HEK293 (cell line): Measurements from ENCODE around the gene XYLT2.

Source experiments
- KLF16 ChIP-seq: fragments of 450-650 bp; formaldehyde crosslinking; IDR thresholded peaks from 2 replicates; pipeline ENCODE4 v1.5.1; 2017; ENCODE audit warnings: missing biosample characterization, missing genetic modification characterization
- MEIS1 ChIP-seq: sonication (generic); formaldehyde crosslinking; IDR thresholded peaks from 2 replicates; pipeline ENCODE4 v1.8.1; 2022; ENCODE audit warnings: missing genetic modification reagents, mild to moderate bottlenecking, borderline replicate concordance
- YY1 ChIP-seq: fragments of 450-650 bp; formaldehyde crosslinking; IDR thresholded peaks from 2 replicates; pipeline ENCODE4 v1.5.1; 2018; ENCODE audit warnings: missing biosample characterization, missing genetic modification characterization
- ZEB2 ChIP-seq: fragments of 450-650 bp; formaldehyde crosslinking; IDR thresholded peaks from 2 replicates; pipeline ENCODE4 v1.5.1; 2016; ENCODE audit warnings: missing biosample characterization, missing genetic modification characterization
- ZNF10 ChIP-seq: fragments of 450-650 bp; formaldehyde crosslinking; IDR thresholded peaks from 2 replicates; pipeline ENCODE4 v1.5.1; 2017; ENCODE audit warnings: missing biosample characterization, missing genetic modification characterization
- ZNF146 ChIP-seq: fragments of 450-650 bp; formaldehyde crosslinking; IDR thresholded peaks from 2 replicates; pipeline ENCODE4 v1.5.1; 2016; ENCODE audit warnings: missing biosample characterization, missing genetic modification characterization
- ZNF48 ChIP-seq: fragments of 450-650 bp; formaldehyde crosslinking; IDR thresholded peaks from 2 replicates; pipeline ENCODE4 v1.5.1; 2016; ENCODE audit warnings: missing biosample characterization, missing genetic modification characterization
- ZNF830 ChIP-seq: fragments of 450-650 bp; IDR thresholded peaks from 2 replicates; pipeline ENCODE4 v1.5.0; 2018; ENCODE audit warnings: missing biosample characterization, missing genetic modification characterization, low read depth, mild to moderate bottlenecking, moderate library complexity
- ZNF837 ChIP-seq: fragments of 450-650 bp; formaldehyde crosslinking; IDR thresholded peaks from 2 replicates; pipeline ENCODE4 v1.5.1; 2016; ENCODE audit warnings: missing biosample characterization, missing genetic modification characterization
- TF ChIP-seq, protein P1 (sequence below): fragments of 450-650 bp; formaldehyde crosslinking; IDR thresholded peaks from 2 replicates; pipeline ENCODE4 v1.5.1; 2016; ENCODE audit warnings: missing biosample characterization, missing genetic modification characterization
- TF ChIP-seq, protein P2 (sequence below): fragments of 450-650 bp; formaldehyde crosslinking; IDR thresholded peaks from 2 replicates; pipeline ENCODE4 v1.5.1; 2016; ENCODE audit warnings: missing biosample characterization, missing genetic modification characterization
- TF ChIP-seq, protein P3 (sequence below): fragments of 450-650 bp; formaldehyde crosslinking; IDR thresholded peaks from 2 replicates; pipeline ENCODE4 v1.5.1; 2016; ENCODE audit warnings: missing biosample characterization, missing genetic modification characterization
- TF ChIP-seq, protein P4 (sequence below): fragments of 450-650 bp; formaldehyde crosslinking; IDR thresholded peaks from 2 replicates; pipeline ENCODE4 v1.5.1; 2016; ENCODE audit warnings: missing biosample characterization, missing genetic modification characterization
- TF ChIP-seq, protein P5 (sequence below): fragments of 450-650 bp; formaldehyde crosslinking; IDR thresholded peaks from 2 replicates; pipeline ENCODE4 v1.5.1; 2016; ENCODE audit warnings: missing biosample characterization, missing genetic modification characterization

DNA sequence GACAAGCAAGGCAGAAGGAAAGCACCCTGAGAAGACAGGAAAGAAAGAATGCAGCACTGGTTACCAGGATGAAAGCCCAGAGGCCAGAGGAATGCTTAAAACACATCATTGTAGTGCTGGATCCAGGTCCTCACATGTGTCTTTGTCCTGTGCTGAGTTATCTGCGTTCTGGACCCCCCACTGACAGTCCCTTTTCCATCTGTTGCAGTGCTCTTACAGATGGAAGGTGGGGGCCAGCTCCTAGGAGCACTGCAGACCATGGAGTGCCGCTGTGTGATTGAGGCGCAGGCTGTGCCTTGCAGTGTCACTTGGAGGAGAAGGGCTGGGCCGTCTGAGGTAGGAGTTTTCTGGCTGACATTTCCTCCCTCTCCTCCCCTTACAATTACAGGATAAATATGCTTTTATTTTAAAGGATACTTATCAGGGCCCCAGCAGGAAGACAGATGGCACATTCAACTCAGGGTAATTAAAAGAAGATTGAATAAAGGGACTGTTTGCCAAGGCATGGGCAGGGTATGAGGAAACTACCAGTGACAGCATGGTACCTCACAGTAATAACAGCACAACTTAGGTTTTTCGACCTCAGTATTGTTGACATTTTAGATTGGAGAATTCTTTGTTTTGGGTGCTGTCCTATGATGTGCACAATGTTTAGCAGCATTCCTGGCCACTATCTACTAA, 30.1 kb downstream of the XYLT2 start:
- TF ChIP-seq, protein P1, sequence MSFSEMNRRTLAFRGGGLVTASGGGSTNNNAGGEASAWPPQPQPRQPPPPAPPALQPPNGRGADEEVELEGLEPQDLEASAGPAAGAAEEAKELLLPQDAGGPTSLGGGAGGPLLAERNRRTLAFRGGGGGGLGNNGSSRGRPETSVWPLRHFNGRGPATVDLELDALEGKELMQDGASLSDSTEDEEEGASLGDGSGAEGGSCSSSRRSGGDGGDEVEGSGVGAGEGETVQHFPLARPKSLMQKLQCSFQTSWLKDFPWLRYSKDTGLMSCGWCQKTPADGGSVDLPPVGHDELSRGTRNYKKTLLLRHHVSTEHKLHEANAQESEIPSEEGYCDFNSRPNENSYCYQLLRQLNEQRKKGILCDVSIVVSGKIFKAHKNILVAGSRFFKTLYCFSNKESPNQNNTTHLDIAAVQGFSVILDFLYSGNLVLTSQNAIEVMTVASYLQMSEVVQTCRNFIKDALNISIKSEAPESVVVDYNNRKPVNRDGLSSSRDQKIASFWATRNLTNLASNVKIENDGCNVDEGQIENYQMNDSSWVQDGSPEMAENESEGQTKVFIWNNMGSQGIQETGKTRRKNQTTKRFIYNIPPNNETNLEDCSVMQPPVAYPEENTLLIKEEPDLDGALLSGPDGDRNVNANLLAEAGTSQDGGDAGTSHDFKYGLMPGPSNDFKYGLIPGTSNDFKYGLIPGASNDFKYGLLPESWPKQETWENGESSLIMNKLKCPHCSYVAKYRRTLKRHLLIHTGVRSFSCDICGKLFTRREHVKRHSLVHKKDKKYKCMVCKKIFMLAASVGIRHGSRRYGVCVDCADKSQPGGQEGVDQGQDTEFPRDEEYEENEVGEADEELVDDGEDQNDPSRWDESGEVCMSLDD = no peak
- no peak for TF ChIP-seq ZNF837
- TF ChIP-seq MEIS1 (CRISPR knock-in tag) = no peak
- TF ChIP-seq, protein P2, sequence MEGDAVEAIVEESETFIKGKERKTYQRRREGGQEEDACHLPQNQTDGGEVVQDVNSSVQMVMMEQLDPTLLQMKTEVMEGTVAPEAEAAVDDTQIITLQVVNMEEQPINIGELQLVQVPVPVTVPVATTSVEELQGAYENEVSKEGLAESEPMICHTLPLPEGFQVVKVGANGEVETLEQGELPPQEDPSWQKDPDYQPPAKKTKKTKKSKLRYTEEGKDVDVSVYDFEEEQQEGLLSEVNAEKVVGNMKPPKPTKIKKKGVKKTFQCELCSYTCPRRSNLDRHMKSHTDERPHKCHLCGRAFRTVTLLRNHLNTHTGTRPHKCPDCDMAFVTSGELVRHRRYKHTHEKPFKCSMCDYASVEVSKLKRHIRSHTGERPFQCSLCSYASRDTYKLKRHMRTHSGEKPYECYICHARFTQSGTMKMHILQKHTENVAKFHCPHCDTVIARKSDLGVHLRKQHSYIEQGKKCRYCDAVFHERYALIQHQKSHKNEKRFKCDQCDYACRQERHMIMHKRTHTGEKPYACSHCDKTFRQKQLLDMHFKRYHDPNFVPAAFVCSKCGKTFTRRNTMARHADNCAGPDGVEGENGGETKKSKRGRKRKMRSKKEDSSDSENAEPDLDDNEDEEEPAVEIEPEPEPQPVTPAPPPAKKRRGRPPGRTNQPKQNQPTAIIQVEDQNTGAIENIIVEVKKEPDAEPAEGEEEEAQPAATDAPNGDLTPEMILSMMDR (tag by site-specific recombination) = no peak
- TF ChIP-seq ZNF48 = no peak
- TF ChIP-seq, protein P3, sequence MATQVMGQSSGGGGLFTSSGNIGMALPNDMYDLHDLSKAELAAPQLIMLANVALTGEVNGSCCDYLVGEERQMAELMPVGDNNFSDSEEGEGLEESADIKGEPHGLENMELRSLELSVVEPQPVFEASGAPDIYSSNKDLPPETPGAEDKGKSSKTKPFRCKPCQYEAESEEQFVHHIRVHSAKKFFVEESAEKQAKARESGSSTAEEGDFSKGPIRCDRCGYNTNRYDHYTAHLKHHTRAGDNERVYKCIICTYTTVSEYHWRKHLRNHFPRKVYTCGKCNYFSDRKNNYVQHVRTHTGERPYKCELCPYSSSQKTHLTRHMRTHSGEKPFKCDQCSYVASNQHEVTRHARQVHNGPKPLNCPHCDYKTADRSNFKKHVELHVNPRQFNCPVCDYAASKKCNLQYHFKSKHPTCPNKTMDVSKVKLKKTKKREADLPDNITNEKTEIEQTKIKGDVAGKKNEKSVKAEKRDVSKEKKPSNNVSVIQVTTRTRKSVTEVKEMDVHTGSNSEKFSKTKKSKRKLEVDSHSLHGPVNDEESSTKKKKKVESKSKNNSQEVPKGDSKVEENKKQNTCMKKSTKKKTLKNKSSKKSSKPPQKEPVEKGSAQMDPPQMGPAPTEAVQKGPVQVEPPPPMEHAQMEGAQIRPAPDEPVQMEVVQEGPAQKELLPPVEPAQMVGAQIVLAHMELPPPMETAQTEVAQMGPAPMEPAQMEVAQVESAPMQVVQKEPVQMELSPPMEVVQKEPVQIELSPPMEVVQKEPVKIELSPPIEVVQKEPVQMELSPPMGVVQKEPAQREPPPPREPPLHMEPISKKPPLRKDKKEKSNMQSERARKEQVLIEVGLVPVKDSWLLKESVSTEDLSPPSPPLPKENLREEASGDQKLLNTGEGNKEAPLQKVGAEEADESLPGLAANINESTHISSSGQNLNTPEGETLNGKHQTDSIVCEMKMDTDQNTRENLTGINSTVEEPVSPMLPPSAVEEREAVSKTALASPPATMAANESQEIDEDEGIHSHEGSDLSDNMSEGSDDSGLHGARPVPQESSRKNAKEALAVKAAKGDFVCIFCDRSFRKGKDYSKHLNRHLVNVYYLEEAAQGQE (tag by site-specific recombination) = no peak
- TF ChIP-seq ZEB2 (tag by site-specific recombination) = no peak
- TF ChIP-seq, protein P4, sequence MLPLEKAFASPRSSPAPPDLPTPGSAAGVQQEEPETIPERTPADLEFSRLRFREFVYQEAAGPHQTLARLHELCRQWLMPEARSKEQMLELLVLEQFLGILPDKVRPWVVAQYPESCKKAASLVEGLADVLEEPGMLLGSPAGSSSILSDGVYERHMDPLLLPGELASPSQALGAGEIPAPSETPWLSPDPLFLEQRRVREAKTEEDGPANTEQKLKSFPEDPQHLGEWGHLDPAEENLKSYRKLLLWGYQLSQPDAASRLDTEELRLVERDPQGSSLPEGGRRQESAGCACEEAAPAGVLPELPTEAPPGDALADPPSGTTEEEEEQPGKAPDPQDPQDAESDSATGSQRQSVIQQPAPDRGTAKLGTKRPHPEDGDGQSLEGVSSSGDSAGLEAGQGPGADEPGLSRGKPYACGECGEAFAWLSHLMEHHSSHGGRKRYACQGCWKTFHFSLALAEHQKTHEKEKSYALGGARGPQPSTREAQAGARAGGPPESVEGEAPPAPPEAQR = no peak
- no peak for TF ChIP-seq ZNF830 (tag by site-specific recombination)
- TF ChIP-seq, protein P5, sequence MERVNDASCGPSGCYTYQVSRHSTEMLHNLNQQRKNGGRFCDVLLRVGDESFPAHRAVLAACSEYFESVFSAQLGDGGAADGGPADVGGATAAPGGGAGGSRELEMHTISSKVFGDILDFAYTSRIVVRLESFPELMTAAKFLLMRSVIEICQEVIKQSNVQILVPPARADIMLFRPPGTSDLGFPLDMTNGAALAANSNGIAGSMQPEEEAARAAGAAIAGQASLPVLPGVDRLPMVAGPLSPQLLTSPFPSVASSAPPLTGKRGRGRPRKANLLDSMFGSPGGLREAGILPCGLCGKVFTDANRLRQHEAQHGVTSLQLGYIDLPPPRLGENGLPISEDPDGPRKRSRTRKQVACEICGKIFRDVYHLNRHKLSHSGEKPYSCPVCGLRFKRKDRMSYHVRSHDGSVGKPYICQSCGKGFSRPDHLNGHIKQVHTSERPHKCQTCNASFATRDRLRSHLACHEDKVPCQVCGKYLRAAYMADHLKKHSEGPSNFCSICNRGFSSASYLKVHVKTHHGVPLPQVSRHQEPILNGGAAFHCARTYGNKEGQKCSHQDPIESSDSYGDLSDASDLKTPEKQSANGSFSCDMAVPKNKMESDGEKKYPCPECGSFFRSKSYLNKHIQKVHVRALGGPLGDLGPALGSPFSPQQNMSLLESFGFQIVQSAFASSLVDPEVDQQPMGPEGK (tag by site-specific recombination) = no peak
- TF ChIP-seq KLF16 = no peak
- TF ChIP-seq YY1 = no peak
- TF ChIP-seq ZNF146 = no peak
- no peak for TF ChIP-seq ZNF10 (tag by site-specific recombination)
